HG02885 (cell line): ENCODE results near the gene MMAB.

Source experiments
- ATAC-seq: cut with Tn5 transposase; IDR thresholded peaks from one replicate; pipeline ENCODE4 v1.9.1; 2021; ENCODE audit warnings: mild to moderate bottlenecking; ENCODE audit not compliant: unreplicated experiment, poor library complexity

MMAB gene

DNA sequence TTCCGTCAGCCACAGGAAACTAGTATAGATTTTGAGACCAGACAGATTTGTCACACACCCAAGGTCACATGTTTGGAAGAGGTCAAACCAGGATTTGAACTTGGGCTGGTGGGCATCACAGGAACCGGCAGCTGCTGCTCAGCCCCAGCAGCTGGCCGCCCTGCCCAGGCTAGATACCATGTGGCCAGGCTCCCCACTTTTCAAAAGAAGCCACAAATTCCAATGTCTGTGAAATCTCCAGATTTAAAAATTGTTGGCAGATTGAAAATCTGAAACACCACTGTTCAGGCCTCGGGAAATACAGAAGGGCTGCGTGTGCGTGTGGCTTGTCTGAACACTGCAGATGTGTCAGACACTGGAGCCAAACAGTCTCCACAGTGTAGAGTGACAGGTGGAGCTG, 30.4 kb downstream of the MMAB start:
- ATAC-seq: no peak

DNA sequence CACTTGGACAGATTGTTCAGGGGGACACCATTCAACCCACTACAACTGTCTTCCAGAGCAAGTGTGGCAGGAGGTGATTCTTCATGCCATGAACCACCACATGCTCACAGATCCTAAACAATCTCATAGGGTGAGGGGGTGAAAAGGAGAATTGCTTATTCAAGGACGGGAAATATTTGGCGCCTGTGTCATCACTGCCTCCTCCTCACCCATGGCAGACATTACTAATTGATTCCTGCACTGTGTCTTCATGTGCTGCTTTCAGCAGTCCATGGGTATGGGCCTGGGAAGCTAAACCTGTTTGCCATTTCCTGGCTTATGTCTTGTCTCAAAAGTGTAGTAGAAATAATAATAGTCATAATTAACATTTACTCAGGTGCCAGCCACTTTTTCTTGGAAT, 31.3 kb downstream of the MMAB start:
- ATAC-seq: no peak

GRCh38 chr12:109541413-109541726, 31.9 kb downstream of the MMAB start:
- no peak for ATAC-seq

GRCh38 chr12:109540526-109541412, 32.5 kb downstream of the MMAB start:
- no peak for ATAC-seq

GRCh38 chr12:109539508-109539907, 33.8 kb downstream of the MMAB start:
- ATAC-seq: no peak

GRCh38 chr12:109538191-109538863, 35.0 kb downstream of the MMAB start:
- ATAC-seq: no peak

DNA sequence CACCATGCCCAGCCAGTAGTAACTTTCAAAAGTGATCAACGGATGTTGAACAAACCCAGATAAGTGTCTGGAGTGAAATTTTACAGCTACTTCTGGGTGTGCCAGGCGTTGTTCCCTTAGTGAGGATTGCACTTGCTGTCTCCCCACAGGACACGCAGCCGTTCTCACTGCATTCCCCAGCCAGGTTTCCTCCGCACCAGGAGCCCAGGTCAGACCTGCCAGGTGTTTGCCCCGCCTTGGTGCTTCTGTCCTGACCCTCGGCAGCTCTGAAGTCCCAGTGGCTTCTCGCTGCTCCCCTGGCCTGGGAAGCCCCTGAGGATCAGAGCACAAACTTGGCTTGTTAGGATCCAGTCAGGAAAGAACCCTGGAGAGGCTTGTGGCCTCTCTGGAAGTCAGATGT, 36.2 kb downstream of the MMAB start:
- no peak for ATAC-seq

DNA sequence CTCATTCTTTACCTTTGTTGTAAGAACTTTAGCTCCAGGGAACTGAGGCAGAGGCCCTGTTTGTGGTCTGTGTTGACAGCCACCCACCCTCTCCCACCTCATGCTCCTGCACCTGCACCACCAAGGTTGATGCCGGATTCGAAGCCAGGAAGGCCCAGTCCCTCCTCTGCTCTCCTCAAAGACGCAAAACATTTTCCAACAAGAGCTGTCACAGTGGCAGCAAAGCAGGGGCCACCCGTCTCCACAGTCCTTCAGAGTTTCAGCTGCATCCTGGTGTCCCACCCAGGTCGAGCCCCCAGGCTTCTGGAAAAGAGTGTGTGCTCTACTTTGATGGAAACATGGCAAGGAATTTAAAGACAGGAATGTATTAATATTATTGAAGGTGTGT, 37.4 kb downstream of the MMAB start:
- no peak for ATAC-seq

GRCh38 chr12:109535231-109535862, 38.0 kb downstream of the MMAB start:
- ATAC-seq: no peak

DNA sequence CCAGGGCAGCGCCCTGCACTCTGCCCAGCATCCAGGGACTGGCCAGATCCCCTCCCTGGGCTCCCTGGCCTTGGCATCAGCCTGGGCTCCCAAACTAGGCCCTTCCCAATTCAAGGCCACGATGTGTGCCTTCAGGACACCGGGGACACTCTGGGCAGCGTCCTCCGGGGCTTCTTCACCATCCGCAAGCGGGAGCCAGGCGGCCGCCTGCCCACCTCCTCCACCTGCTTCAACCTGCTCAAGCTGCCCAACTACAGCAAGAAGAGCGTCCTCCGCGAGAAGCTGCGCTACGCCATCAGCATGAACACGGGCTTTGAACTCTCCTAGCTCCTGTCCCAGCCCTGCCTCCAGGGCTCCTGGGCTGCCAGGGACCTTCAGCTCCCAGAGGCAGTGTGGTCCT, 38.8 kb downstream of the MMAB start:
- ATAC-seq: no peak

DNA sequence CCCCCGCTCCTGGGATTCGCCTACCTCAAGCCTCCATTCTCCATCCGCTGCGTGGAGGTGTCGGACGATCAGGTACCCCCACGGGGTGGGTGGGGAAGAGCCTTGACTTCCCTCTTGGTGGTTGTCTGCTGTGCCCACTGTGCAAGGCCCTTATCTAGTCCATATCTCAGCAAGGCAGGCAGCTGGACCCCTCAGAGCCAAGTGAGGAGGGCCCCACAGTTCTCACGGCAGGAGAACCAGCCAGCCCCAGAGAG, 39.9 kb downstream of the MMAB start:
- ATAC-seq: no peak

DNA sequence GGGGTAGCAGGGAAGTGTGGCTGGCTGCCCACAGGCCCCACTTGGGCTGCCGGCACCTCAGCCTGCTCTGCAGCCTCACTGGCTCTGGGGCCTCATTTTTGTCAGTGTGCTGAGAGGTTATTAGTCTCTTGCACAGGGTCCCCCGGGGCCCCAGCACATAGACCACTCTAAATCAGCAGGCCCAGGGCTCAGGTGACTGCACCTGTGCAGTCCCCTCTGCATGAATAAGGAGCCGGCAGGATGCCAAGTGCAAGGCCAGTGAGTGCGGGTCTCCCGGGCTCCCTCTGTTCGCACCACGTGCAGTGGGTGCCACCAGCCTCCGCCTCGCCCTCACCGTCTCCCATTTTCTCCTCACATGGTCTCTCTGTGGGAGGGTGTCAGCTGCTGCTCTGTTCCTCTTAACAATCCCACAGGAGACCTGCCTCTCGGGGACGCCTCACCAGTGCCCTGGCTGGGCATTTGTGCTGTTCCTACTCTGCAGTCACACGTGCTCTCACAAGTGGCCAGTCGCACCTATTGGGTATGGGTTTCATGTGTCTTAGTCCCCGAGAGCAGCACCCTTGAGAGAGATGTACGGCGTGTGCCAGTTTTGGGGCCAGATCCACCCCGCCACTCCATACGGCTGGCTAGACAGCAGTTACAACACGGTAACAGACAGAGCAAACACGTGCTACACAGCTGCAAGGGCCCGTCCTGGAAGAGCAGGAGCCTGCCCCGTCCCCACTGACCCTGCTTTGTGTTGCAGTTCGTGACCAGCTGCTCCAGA, 40.4 kb downstream of the MMAB start:
- ATAC-seq: no peak

GRCh38 chr12:109531411-109531810, 41.9 kb downstream of the MMAB start:
- ATAC-seq: no peak

- ATAC-seq: no peak
Measured at GRCh38 chr12:109529691-109530640, 43.3 kb downstream of the MMAB start.

DNA sequence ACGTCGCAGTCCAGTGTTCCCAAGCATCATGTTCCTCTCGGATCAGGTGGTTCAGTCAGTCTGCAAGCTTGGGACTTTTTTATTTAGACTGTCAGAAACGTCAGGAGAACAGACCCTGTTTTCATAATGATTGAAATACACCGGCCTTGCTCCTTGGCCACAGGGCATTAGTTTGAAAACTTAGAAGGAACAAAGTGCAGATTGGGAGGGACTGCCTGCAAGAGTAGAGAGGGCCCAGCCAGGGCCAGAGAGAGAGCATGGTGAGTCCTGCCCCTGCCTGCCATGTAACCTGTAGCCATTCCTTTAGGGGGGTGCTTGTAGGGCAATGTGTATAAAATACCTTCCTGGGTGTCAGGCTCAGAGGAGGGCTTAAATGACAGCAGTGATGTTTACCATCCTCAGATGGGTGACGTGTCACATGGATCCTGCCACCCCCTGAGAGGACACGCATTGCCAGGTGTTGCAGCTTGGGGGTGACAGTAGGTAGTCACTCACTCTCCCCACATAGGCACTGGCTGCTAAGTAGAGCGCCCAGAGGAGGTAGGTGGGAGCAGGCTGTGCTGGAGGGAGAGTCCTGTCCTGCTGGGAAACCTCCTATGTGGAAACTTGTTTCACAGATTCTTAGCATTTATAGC, 45.7 kb downstream of the MMAB start:
- ATAC-seq: no peak

GRCh38 chr12:109525279-109525585, 48.1 kb downstream of the MMAB start:
- no peak for ATAC-seq

GRCh38 chr12:109524466-109525278, 48.6 kb downstream of the MMAB start:
- no peak for ATAC-seq

DNA sequence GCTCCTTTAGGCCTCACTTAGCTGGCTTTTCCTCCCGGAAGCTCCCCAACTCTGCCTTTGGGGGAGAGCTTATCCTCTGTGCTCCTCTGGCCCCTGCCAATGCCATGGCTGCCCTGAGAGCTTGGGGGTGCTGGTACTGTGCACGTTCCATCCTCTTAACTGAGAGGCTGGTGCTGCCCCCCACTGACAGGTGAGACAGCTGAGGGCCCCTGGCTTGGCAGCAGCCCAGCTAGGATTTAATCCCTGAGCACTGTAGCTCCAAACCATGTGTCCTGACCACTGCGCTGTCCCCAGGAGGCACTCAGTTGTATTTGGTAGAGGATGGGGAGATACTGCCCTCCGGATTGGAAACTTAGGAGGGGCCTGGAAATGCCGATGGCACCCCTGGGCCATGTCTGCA, 49.8 kb downstream of the MMAB start:
- ATAC-seq: no peak

DNA sequence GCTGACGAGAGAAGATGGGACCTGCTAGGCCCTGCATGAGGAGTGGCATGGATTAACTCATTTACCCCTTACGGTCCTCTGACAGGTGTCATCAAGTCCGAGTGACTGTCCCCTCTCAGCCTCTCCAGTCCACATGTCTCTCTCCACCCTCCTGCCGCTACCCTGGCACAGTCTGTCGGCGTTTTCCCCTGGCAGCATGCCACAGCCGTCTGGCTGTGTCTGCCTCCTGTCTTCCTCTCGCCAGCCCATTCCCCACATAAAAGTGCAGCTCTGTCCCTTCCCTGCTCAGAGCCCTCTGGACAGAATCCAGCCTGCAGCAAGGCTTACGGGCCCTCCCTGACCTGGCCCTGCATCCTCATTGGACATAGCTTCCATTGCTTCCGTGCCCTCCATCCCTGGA, 50.2 kb downstream of the MMAB start:
- ATAC-seq: no peak
